Stomach (tissue), 9 donors: ENCODE data around the gene RASGRP2. TPM values are rescaled to one million over a fixed set of nuclear protein-coding genes. Genes with fewer than 3 reads are reported as not detected.

Experiments
- DNase-seq, 2 donors: peaks; one replicate each; pipeline versions ENCODE4 v3.0.0 to v3.0.0-alpha.2; 2013 to 2019
- H3K27ac ChIP-seq, 5 donors: fragments of 200-600 bp in 4 of 5; sonication (generic) in 4 of 5; one replicate each; pipeline ENCODE4 v1.5.1; 2013 to 2019; ENCODE audit warnings: mild to moderate bottlenecking in 1 of 5, moderate library complexity in 1 of 5
- H3K27me3 ChIP-seq, 3 donors: fragments of 200-600 bp; sonication (generic); one replicate each; pipeline ENCODE4 v1.5.1; 2017 to 2019; ENCODE audit warnings: mixed run types in 1 of 3
- H3K36me3 ChIP-seq, 4 donors: fragments of 200-600 bp; sonication (generic); 1 replicate in 3 of 4; 2 replicates in 1 of 4; pipeline ENCODE4 v1.5.1; 2016 to 2019
- H3K4me1 ChIP-seq, 4 donors: fragments of 200-600 bp; sonication (generic); one replicate each; pipeline ENCODE4 v1.5.1; 2016 to 2019
- H3K4me3 ChIP-seq, 4 donors: fragments of 200-600 bp; sonication (generic) in 3 of 4; one replicate each; pipeline ENCODE4 v1.5.1; 2016 to 2019; ENCODE audit warnings: mild to moderate bottlenecking in 1 of 4
- H3K9me3 ChIP-seq, 4 donors: fragments of 200-600 bp; sonication (generic); one replicate each; pipeline ENCODE4 v1.5.1; 2016 to 2019
- EP300 ChIP-seq: sonication (generic); formaldehyde crosslinking; IDR thresholded peaks from one replicate; pipeline ENCODE4 v1.6.1; 2017; ENCODE audit warnings: antibody characterized with exemption
- POLR2A ChIP-seq, 4 donors: fragments of 450-650 bp; IDR thresholded peaks; one replicate each; pipeline ENCODE4 v1.6.1; 2016; ENCODE audit warnings: antibody characterized with exemption in 4 of 4, control low read depth in 2 of 4, mild to moderate bottlenecking in 1 of 4, moderate library complexity in 1 of 4
- POLR2AphosphoS5 ChIP-seq, 3 donors: sonication (generic); formaldehyde crosslinking; IDR thresholded peaks; one replicate each; pipeline ENCODE4 v1.6.1; 2016; ENCODE audit warnings: antibody characterized with exemption in 3 of 3
- WGBS, 5 donors: extraction: QIAGEN DNeasy Blood & Tissue Kit in 3 of 5; methylation state at CpG; one replicate each; pipeline versions ENCODE4 v1.1.5 to v1.1.7; 2013 to 2018; 5-methylcytosine and 5-hydroxymethylcytosine counted together
- intact Hi-C: fragments of 100-400 bp; cut with DNase I; formaldehyde crosslinking; loops from one replicate; pipeline ENCODE4 v1.15.1; 2023; ENCODE audit warnings: low total_unique reads
- polyA plus RNA-seq, 3 donors: library from polyadenylated mRNA; stranded (reverse); fragments of 200-250 nt; gene quantifications; one replicate each; pipeline ENCODE4 v1.2.3, GENCODE V29; 2013
- total RNA-seq, 5 donors: library from RNA; depleted of rRNA; stranded (reverse); fragments of >200 nt; gene quantifications; one replicate each; pipeline versions ENCODE4 v1.1.0 to v1.2.3, GENCODE V29; 2014 to 2016
- TF ChIP-seq, protein P1 (sequence below), 7 experiments: fragments of 450-650 bp in 4 of 7; fragments of 200-600 bp in 3 of 7; sonication (generic) in 3 of 7; IDR thresholded peaks; one replicate each; pipeline ENCODE4 v1.5.1; 2016 to 2019; ENCODE audit warnings: antibody characterized with exemption in 7 of 7, control low read depth in 2 of 7, mild to moderate bottlenecking in 1 of 7
- donor health status: healthy with polysubstance abuse.
- donor health status: Bipolar disorder and iron deficiency.
- donor health status: healthy.

The RASGRP2 gene
- total and polyA plus RNA-seq, 8 donors: 5.3 to 60.8 (median 11.3) TPM

DNA sequence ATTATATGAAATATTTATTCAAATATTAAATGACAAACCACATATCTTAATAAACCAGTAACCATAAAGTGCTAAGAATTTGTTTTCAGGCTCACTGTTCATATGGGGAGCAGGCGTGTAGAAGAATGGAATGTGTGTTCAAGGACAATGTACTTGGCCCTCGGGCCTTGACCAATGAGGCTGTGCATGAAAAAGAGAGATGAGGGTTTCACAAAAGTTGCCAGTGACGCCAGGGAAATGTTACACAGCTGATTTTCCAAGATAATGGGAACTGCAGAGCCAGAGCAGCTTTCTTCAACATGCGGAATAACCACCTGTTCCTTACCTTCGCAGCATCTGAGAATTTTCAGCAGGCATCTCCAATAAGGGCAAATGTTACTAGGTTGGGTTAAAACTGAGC is 30.2 kb upstream of the RASGRP2 start:
- intact Hi-C loops: no loop called here
- WGBS, 5 donors: 57 to 70% (median 64%) methylated on average over 5 of the region's 5 CpGs
- no peak overlapping the region for H3K27ac ChIP-seq
- no peaks in the 10 kb centered on the region for H3K27me3 ChIP-seq
- H3K9me3 ChIP-seq: no peaks in the 10 kb centered on the region
- H3K36me3 ChIP-seq: peaks cover 76 to 83% (median 78%) of the 10 kb centered on the region in 4 donors
- no peak for DNase-seq
- H3K4me3 ChIP-seq: no peak overlapping the region
- H3K4me1 ChIP-seq: peaks cover 44 to 67% (median 56%) of the 10 kb centered on the region in 4 donors
- TF ChIP-seq EP300: no peak

DNA sequence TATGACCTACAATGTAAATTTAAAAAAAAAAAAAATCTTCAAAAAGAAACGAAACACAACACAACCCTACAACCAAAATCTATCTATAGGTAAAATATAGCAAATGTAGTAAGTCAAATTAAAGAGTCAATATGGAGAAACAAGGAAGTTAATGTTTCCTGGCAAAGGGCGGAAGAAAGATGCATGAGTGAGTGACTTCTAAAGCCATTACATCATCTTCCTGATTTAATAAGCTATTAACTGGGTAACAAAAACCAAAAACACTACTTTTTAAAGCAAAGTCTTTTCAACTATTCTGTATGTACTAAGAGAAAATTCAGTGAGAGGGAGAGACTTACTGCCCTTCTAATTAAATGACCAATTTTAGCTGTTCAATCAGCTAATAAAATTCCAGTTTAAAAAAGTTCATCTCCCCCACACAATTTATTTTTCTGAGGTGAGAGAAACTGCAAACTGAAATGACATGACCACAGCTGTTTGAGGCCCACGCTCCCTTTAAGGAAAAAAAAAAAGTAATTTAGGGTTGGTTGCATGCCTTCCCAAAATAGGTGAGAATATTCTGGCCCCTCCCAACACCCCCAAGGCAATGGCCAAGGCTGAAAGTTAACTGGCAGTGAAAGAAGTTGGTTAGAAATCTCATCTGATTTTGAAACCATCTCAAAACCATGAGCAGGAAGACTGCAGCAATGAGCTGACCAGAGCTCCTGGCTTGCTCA is 28.5 kb upstream of the RASGRP2 start:
- WGBS, 5 donors: 54 to 62% (median 59%) methylated on average over 3 of the region's 3 CpGs
- Histone ChIP-seq H3K27ac (peak overlapping the region in 2 of 5 donors; percentile 63 to 68), H3K4me1 (peaks cover 47 to 78% (median 62%) of the 10 kb centered on the region in 4 donors), H3K27me3 (no peaks in the 10 kb centered on the region), H3K9me3 (no peaks in the 10 kb centered on the region), H3K4me3 (no peak overlapping the region), H3K36me3 (peaks cover 93 to 100% (median 94%) of the 10 kb centered on the region in 4 donors)
- TF ChIP-seq POLR2AphosphoS5 (IDR thresholded peaks at IDR 0.05) (no peak), POLR2A (IDR thresholded peaks at IDR 0.05) (no peak), EP300 (no peak)
- TF ChIP-seq, protein P1, sequence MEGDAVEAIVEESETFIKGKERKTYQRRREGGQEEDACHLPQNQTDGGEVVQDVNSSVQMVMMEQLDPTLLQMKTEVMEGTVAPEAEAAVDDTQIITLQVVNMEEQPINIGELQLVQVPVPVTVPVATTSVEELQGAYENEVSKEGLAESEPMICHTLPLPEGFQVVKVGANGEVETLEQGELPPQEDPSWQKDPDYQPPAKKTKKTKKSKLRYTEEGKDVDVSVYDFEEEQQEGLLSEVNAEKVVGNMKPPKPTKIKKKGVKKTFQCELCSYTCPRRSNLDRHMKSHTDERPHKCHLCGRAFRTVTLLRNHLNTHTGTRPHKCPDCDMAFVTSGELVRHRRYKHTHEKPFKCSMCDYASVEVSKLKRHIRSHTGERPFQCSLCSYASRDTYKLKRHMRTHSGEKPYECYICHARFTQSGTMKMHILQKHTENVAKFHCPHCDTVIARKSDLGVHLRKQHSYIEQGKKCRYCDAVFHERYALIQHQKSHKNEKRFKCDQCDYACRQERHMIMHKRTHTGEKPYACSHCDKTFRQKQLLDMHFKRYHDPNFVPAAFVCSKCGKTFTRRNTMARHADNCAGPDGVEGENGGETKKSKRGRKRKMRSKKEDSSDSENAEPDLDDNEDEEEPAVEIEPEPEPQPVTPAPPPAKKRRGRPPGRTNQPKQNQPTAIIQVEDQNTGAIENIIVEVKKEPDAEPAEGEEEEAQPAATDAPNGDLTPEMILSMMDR (IDR thresholded peaks at IDR 0.05): no peak
- intact Hi-C loops: no loop called here
- DNase-seq: no peak

DNA sequence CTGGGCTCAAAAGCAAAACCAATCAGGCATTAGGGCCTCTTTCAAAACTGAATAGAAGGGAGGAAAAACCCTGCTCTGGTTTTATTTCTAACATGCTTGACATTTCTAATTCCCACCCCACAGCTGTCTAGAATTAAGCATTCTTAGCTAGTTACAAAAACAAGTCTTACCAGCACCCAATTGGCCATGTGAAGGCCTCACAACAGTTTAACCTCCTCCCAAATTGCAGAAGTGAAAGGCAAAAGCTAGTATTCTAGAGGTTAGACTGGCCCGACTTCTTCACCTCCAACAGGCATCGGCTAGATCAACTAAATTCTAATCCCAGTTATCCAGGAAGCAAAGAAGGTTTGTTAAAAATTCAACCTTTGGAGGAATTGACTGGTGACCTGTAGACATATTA is 27.9 kb upstream of the RASGRP2 start:
- TF ChIP-seq, protein P1 (IDR thresholded peaks at IDR 0.05): no peak
- TF ChIP-seq POLR2A (IDR thresholded peaks at IDR 0.05) (no peak), POLR2AphosphoS5 (IDR thresholded peaks at IDR 0.05) (no peak), EP300 (no peak)
- H3K27ac ChIP-seq: peak overlapping the region in 2 of 5 donors; percentile 63 to 68
- intact Hi-C loops: no loop called here
- 75 to 97% (median 84%) methylated on average over 2 of the region's 2 CpGs for WGBS, 5 donors
- no peak for DNase-seq
- peaks cover 43 to 80% (median 59%) of the 10 kb centered on the region in 4 donors for H3K4me1 ChIP-seq
- H3K4me3 ChIP-seq: no peak overlapping the region
- H3K27me3 ChIP-seq: no peaks in the 10 kb centered on the region
- no peaks in the 10 kb centered on the region for H3K9me3 ChIP-seq
- peaks cover 99 to 100% (median 100%) of the 10 kb centered on the region in 4 donors for H3K36me3 ChIP-seq

DNA sequence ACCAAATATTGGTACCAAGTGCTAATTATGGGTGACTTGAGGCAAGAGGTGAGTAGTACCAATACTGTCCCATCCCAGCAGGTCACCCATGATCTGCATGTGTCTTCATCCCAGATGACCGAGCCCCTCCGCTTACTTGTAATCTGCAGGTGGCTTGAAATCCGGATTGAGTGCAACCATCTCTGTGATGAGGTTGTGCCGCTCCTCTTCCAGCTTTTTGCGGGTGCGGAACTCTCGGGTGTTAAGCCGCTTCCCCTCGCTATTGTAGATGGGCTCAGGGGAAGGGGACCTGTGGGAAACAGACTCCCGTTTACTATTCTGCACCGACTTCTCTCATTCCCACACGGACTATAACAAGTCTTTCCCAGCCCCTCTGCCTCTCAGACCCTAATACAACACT is 26.2 kb upstream of the RASGRP2 start:
- TF ChIP-seq POLR2AphosphoS5 (IDR thresholded peaks at IDR 0.05) (no peak), EP300 (no peak), POLR2A (IDR thresholded peaks at IDR 0.05) (no peak)
- TF ChIP-seq, protein P1 (IDR thresholded peaks at IDR 0.05): no peak
- H3K27me3 ChIP-seq: no peaks in the 10 kb centered on the region
- 93 to 96% (median 94%) methylated on average over 12 of the region's 12 CpGs for WGBS, 5 donors
- no peak overlapping the region for H3K27ac ChIP-seq
- H3K9me3 ChIP-seq: no peaks in the 10 kb centered on the region
- H3K4me1 ChIP-seq: peaks cover 33 to 80% (median 48%) of the 10 kb centered on the region in 4 donors
- H3K4me3 ChIP-seq: no peak overlapping the region
- peaks cover 100% of the 10 kb centered on the region in 4 donors for H3K36me3 ChIP-seq
- no peak for DNase-seq
- intact Hi-C loops: no loop called here

DNA sequence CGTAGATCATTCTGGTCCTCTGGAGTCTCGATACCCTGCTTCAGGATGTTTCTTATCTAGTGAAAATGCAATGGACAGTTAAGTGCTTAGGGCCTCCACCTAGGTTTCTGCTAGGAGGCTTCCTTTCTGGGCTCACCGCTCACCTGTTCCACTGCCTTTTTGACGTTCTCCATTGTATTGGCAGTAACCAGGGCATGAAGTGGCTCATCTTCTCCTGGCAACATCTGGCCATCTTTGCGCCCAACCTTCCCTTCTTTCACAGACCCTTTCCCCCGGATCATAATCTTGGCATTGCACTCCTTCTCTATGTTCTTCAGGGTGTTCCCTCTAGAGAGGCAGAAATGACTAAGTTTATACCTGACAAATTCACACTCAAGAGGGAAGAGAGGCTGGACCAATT is 25.3 kb upstream of the RASGRP2 start:
- intact Hi-C loops: no loop called here

More for the DNA sequence above, 25.3 kb upstream of the RASGRP2 start:
- 81 to 93% (median 91%) methylated on average over 6 of the region's 6 CpGs for WGBS, 5 donors
- H3K9me3 ChIP-seq: no peaks in the 10 kb centered on the region
- no peak overlapping the region for H3K4me3 ChIP-seq
- H3K4me1 ChIP-seq: peaks cover 34 to 80% (median 48%) of the 10 kb centered on the region in 4 donors
- TF ChIP-seq POLR2A (IDR thresholded peaks at IDR 0.05) (no peak), POLR2AphosphoS5 (IDR thresholded peaks at IDR 0.05) (no peak), EP300 (no peak)
- TF ChIP-seq, protein P1 (IDR thresholded peaks at IDR 0.05): no peak
- H3K27me3 ChIP-seq: no peaks in the 10 kb centered on the region
- H3K36me3 ChIP-seq: peaks cover 100% of the 10 kb centered on the region in 4 donors
- peak overlapping the region in 1 of 5 donors; percentile 20 for H3K27ac ChIP-seq
- no peak for DNase-seq
